Measurements from ENCODE around the gene OVAAL. TPM values are rescaled to one million over a fixed set of nuclear protein-coding genes. Genes with fewer than 3 reads are reported as not detected.

Gene OVAAL
- total and polyA plus RNA-seq, 9 of the 15 experiments (the other 6 are each of a cell fraction or from before 2014, with no cell fraction given) = 0.04 to 0.18 (median 0.08) TPM; not detected in 4

DNA sequence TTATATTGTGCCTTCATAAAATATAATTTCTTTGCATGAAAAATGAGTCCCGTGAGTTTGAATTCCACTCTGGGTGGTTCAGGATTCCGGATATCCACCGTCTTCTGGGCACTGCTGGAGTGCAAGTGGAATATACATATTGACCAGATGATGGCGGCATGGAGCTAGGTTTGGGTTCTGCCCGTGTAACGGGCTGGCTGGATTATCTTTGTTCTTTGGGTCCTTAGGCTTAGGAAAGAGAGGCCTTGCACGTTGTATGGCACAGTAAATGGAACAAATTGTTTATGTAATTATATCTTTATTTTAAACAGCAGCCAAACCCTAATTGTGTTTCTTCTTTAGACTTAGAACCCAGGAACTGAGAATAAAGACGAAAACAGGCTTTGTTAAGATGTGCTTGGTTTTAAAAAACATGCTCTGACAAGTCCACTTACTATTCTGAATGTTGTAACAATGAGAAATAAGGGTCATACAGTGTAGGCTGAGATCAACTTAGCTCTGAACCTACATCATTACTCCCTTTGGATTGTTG is 42.8 kb upstream of the OVAAL start (continued):
- TF ChIP-seq RAD21 (CRISPR knock-in tag; conservative IDR thresholded peaks at IDR 0.05 in 1 of 2, IDR thresholded peaks at IDR 0.05 in 1 of 2) (peak; percentile 98 to 99), NR2C2 (CRISPR knock-in tag; IDR thresholded peaks at IDR 0.05) (no peak), NR2C2 (tag; IDR thresholded peaks at IDR 0.05) (0 out of 2 replicates have a peak, but pooled peaks have one; percentile 17), NFATC3 (IDR thresholded peaks at IDR 0.05) (peak; percentile 15; the same call in 1 of the 2 replicates), TCF3 (CRISPR knock-in tag; IDR thresholded peaks at IDR 0.05) (0 out of 2 replicates have a peak, but pooled peaks have one; percentile 3), ZBTB17 (CRISPR knock-in tag; IDR thresholded peaks at IDR 0.05) (0 out of 2 replicates have a peak, but pooled peaks have one; percentile 39), SRF (CRISPR knock-in tag; IDR thresholded peaks at IDR 0.05) (0 out of 4 replicates have a peak, but pooled peaks of 1 of the 2 experiments have one; percentile 34), ZNF124 (CRISPR knock-in tag; IDR thresholded peaks at IDR 0.05) (no peak), SOX6 (IDR thresholded peaks at IDR 0.05) (peak; percentile 53; the same call in 1 of the 2 replicates), RBM15 (IDR thresholded peaks at IDR 0.05; ENCODE audit: insufficient read depth, low read length) (no peak), TGIF2 (CRISPR knock-in tag; IDR thresholded peaks at IDR 0.05) (no peak), ETV5 (CRISPR knock-in tag; IDR thresholded peaks at IDR 0.05; ENCODE audit: low read depth) (peak; percentile 24; the same call in 1 of the 2 replicates), PHF21A (IDR thresholded peaks at IDR 0.05; ENCODE audit: borderline replicate concordance, low read depth) (peak; percentile 46; the same call in 1 of the 2 replicates)
- TF ChIP-seq, protein P1, sequence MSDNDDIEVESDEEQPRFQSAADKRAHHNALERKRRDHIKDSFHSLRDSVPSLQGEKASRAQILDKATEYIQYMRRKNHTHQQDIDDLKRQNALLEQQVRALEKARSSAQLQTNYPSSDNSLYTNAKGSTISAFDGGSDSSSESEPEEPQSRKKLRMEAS (CRISPR knock-in tag; IDR thresholded peaks at IDR 0.05) = no peak
- TF ChIP-seq, protein P2, sequence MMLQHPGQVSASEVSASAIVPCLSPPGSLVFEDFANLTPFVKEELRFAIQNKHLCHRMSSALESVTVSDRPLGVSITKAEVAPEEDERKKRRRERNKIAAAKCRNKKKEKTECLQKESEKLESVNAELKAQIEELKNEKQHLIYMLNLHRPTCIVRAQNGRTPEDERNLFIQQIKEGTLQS (IDR thresholded peaks at IDR 0.05) = peak; percentile 38; the same call in 1 of the 2 replicates
- TF ChIP-seq, protein P2 (CRISPR knock-in tag; conservative IDR thresholded peaks at IDR 0.05) = no peak; the same call in 1 of the 2 replicates
- TF ChIP-seq, protein P3, sequence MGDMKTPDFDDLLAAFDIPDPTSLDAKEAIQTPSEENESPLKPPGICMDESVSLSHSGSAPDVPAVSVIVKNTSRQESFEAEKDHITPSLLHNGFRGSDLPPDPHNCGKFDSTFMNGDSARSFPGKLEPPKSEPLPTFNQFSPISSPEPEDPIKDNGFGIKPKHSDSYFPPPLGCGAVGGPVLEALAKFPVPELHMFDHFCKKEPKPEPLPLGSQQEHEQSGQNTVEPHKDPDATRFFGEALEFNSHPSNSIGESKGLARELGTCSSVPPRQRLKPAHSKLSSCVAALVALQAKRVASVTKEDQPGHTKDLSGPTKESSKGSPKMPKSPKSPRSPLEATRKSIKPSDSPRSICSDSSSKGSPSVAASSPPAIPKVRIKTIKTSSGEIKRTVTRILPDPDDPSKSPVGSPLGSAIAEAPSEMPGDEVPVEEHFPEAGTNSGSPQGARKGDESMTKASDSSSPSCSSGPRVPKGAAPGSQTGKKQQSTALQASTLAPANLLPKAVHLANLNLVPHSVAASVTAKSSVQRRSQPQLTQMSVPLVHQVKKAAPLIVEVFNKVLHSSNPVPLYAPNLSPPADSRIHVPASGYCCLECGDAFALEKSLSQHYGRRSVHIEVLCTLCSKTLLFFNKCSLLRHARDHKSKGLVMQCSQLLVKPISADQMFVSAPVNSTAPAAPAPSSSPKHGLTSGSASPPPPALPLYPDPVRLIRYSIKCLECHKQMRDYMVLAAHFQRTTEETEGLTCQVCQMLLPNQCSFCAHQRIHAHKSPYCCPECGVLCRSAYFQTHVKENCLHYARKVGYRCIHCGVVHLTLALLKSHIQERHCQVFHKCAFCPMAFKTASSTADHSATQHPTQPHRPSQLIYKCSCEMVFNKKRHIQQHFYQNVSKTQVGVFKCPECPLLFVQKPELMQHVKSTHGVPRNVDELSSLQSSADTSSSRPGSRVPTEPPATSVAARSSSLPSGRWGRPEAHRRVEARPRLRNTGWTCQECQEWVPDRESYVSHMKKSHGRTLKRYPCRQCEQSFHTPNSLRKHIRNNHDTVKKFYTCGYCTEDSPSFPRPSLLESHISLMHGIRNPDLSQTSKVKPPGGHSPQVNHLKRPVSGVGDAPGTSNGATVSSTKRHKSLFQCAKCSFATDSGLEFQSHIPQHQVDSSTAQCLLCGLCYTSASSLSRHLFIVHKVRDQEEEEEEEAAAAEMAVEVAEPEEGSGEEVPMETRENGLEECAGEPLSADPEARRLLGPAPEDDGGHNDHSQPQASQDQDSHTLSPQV (IDR thresholded peaks at IDR 0.05) = peak; percentile 77
- TF ChIP-seq, protein P4, sequence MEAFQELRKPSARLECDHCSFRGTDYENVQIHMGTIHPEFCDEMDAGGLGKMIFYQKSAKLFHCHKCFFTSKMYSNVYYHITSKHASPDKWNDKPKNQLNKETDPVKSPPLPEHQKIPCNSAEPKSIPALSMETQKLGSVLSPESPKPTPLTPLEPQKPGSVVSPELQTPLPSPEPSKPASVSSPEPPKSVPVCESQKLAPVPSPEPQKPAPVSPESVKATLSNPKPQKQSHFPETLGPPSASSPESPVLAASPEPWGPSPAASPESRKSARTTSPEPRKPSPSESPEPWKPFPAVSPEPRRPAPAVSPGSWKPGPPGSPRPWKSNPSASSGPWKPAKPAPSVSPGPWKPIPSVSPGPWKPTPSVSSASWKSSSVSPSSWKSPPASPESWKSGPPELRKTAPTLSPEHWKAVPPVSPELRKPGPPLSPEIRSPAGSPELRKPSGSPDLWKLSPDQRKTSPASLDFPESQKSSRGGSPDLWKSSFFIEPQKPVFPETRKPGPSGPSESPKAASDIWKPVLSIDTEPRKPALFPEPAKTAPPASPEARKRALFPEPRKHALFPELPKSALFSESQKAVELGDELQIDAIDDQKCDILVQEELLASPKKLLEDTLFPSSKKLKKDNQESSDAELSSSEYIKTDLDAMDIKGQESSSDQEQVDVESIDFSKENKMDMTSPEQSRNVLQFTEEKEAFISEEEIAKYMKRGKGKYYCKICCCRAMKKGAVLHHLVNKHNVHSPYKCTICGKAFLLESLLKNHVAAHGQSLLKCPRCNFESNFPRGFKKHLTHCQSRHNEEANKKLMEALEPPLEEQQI (IDR thresholded peaks at IDR 0.05) = 0 out of 2 replicates have a peak, but pooled peaks have one; percentile 29
- TF ChIP-seq, protein P5, sequence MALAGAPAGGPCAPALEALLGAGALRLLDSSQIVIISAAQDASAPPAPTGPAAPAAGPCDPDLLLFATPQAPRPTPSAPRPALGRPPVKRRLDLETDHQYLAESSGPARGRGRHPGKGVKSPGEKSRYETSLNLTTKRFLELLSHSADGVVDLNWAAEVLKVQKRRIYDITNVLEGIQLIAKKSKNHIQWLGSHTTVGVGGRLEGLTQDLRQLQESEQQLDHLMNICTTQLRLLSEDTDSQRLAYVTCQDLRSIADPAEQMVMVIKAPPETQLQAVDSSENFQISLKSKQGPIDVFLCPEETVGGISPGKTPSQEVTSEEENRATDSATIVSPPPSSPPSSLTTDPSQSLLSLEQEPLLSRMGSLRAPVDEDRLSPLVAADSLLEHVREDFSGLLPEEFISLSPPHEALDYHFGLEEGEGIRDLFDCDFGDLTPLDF (CRISPR knock-in tag; IDR thresholded peaks at IDR 0.05) = no peak
